PC-9 (cell line): ENCODE measurements around the gene ZDHHC11. TPM values are rescaled to one million over a fixed set of nuclear protein-coding genes. Genes with fewer than 3 reads are reported as not detected.
"Not testable (repeated sequence)": the region's sequence is repeated elsewhere in the genome, so short reads cannot be mapped to it uniquely, and the experiment has no call there.

Source experiments
- BruUV-seq: library from RNA; stranded (reverse); fragments of 400-500 nt; replicated peaks from 2 replicates; lab custom pipeline; 2021; lab: Mats Ljungman, UMichigan
- CTCF ChIA-PET: fragments of 300-600 bp; sonication (Branson Sonifier 250); formaldehyde crosslinking; loops from one replicate; lab custom pipeline; 2022; ENCODE audit warnings: antibody characterized with exemption; lab: Charles Lee
- POLR2A ChIA-PET: fragments of 300-600 bp; sonication (Branson Sonifier 250); formaldehyde crosslinking; loops from one replicate; lab custom pipeline; 2022; ENCODE audit warnings: antibody characterized with exemption; ENCODE audit not compliant: unreplicated experiment; lab: Charles Lee
- DNase-seq, 2 experiments: peaks; one replicate each; pipeline versions ENCODE4 v3.0.0 to v3.0.0-alpha.2; 2015 to 2022; ENCODE audit warnings: mixed read lengths in 1 of 2
- H2AFZ ChIP-seq: fragments of 200-600 bp; sonication (generic); 2 replicates; pipeline ENCODE4 v1.8.1; 2017; ENCODE audit warnings: antibody characterized with exemption
- H3F3A ChIP-seq: fragments of 200-600 bp; sonication (generic); 2 replicates; pipeline ENCODE4 v1.8.1; 2017; ENCODE audit warnings: antibody characterized with exemption, mild to moderate bottlenecking, low read depth; ENCODE audit not compliant: insufficient read depth
- H3K27ac ChIP-seq: fragments of 200-600 bp; sonication (generic); 2 replicates; pipeline ENCODE4 v1.6.1; 2016; ENCODE audit warnings: mixed run types
- H3K27me3 ChIP-seq: fragments of 200-600 bp; sonication (generic); 2 replicates; pipeline ENCODE4 v1.6.1; 2016; ENCODE audit warnings: low read depth, mixed run types; ENCODE audit not compliant: insufficient read depth
- H3K36me3 ChIP-seq: fragments of 200-600 bp; sonication (generic); 2 replicates; pipeline ENCODE4 v1.6.1; 2016; ENCODE audit warnings: low read depth, mixed run types
- H3K4me1 ChIP-seq: fragments of 200-600 bp; sonication (generic); replicated peaks from 2 replicates; pipeline ENCODE4 v1.6.1; 2016; ENCODE audit warnings: mixed run types; ENCODE audit not compliant: insufficient read depth
- H3K4me2 ChIP-seq: fragments of 200-600 bp; sonication (generic); 2 replicates; pipeline ENCODE4 v1.6.1; 2017; ENCODE audit warnings: mixed run types
- H3K4me3 ChIP-seq: fragments of 200-600 bp; sonication (generic); 2 replicates; pipeline ENCODE4 v1.6.1; 2016; ENCODE audit warnings: mixed run types
- H3K79me2 ChIP-seq: fragments of 200-600 bp; sonication (generic); 2 replicates; pipeline ENCODE4 v1.6.1; 2017; ENCODE audit warnings: low read depth, mixed run types
- H3K9me2 ChIP-seq: fragments of 200-600 bp; sonication (generic); 2 replicates; pipeline ENCODE4 v1.8.1; 2017; ENCODE audit warnings: mild to moderate bottlenecking; ENCODE audit not compliant: insufficient read depth
- H3K9me3 ChIP-seq: fragments of 200-600 bp; sonication (generic); 2 replicates; pipeline ENCODE4 v1.8.1; 2016; ENCODE audit warnings: low read depth; ENCODE audit not compliant: insufficient read depth
- H4K20me1 ChIP-seq: fragments of 200-600 bp; sonication (generic); 2 replicates; pipeline ENCODE4 v1.8.1; 2017; ENCODE audit not compliant: insufficient read depth
- CTCF ChIP-seq: fragments of 200-600 bp; sonication (generic); conservative IDR thresholded peaks from 2 replicates; pipeline ENCODE4 v1.6.1; 2017; ENCODE audit warnings: mixed run types, antibody characterized with exemption, mild to moderate bottlenecking, moderate library complexity
- EZH2 ChIP-seq: fragments of 200-600 bp; sonication (generic); IDR thresholded peaks from 2 replicates; pipeline ENCODE4 v1.8.0; 2017; ENCODE audit warnings: antibody characterized with exemption, low read depth
- intact Hi-C: fragments of 100-400 bp; cut with micrococcal nuclease; formaldehyde crosslinking; loops from one replicate; pipeline ENCODE4 v1.10.0; 2022; ENCODE audit not compliant: unreplicated experiment
- total RNA-seq: library from RNA; stranded (reverse); gene quantifications from 2 replicates; pipeline ENCODE4 v1.2.3, GENCODE V29; 2021

Gene ZDHHC11
- total RNA-seq, 1 experiment from 2014 or later: 13.1 TPM

DNA sequence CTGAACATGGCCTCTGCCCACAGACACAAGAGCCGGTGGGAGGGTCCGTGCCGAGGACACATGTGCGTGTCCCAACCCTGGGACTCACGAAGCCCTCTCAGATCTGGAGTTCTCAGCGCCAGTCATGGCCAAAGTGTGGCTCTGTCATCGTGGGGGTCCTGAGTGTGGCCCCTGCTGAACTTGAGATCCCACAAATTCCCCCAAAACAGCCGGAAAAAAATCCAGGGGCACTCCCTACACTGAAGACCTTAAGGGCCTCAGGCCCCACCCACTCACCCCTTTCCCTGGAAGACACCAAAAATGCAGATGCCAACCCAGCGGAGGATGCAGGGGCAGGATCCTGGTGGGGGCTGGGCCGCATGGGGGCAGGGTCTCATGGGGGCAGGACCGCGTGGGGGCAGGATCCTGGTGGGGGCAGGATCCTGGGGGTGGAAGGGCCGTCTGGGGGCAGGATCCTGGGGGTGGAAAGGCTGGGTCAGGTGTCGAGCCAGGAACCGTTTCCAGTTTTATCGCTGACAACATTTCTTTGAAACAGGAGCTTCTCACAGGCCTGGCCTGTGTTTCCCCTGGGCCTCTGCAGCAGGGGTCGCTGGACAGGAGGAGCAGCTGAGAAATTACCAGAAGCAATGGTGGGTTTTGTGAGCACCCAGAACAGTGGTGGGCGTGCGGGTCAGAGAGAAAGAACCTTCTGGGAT is 79.6 kb downstream of the ZDHHC11 start:
- BruUV-seq, CTCF ChIA-PET, H3F3A ChIP-seq, H4K20me1 ChIP-seq, H3K4me2 ChIP-seq, H3K9me3 ChIP-seq, POLR2A ChIA-PET, H3K27ac ChIP-seq, H3K36me3 ChIP-seq, H3K79me2 ChIP-seq, H3K9me2 ChIP-seq, H3K4me1 ChIP-seq, H2AFZ ChIP-seq, intact Hi-C loops, DNase-seq, H3K4me3 ChIP-seq: not testable (repeated sequence)
- H3K27me3 ChIP-seq: peaks cover 58% of the 10 kb centered on the region

DNA sequence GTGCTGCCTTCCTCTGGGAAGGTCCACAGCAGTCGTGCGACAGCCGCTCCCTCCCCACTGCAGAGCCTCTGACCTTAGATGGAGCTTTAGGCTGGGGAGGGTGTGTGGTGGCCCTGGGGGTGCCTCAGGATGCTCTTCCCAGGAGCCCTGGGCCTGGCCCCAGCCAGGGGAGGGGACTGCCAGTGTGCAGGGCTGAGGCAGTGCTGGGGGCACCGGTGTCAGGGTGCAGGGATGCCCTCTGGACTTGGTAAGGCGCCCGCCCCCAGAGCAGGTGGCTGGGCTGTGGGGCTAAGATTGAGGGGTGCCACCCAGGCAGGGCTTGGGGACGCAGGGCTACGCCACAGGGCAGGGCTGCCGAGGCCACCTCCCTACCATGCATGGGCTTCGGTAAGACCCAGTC is 80.2 kb downstream of the ZDHHC11 start:
- H4K20me1 ChIP-seq, CTCF ChIA-PET: not testable (repeated sequence)

DNA sequence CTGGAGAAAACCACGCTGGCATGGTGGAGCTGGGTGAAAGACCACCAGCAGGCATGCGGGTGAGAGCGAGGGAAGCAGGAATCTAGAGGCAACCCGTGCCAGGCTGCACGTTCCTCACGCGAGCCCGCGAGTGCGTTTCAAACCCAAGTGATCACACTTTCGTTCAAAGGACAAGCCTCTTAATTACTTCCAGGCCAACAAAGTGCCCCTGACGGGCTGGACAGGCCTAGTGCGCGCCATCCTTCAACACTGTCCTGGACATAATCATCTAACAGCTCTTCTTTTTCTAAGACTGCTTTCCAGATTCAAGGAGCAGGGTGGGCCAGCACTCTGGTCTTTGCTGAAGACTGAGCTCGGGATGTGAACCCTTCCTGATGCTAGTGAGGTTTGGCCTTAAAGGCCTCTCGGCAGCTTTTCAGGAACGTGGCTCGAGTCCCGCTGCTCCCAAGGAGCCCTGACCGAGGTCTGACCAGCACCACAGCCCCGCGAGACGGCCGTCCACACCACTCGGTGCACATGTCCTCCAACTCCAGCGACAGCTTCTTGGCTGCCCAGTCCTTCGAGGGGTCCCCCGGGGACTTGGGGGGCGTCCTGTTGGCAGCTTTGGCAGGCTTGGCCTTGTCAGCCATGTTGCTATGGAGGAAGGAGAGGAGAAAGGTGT is 81.2 kb downstream of the ZDHHC11 start:
- BruUV-seq, H3K9me3 ChIP-seq, H3K9me2 ChIP-seq, H3K4me2 ChIP-seq, H2AFZ ChIP-seq, H3K4me3 ChIP-seq, H3K79me2 ChIP-seq, H3K4me1 ChIP-seq, H3F3A ChIP-seq, H3K27ac ChIP-seq, H3K36me3 ChIP-seq, DNase-seq, intact Hi-C loops, H4K20me1 ChIP-seq, CTCF ChIA-PET: not testable (repeated sequence)
- peaks cover 55% of the 10 kb centered on the region for H3K27me3 ChIP-seq
- POLR2A ChIA-PET: interaction anchor here (0.5 kb wide), 1 partner anchor 20 kb away, joined by 5 read pairs; no protein-coding TSS in a partner anchor

More for the DNA sequence above, 80.2 kb downstream of the ZDHHC11 start:
- DNase-seq, H2AFZ ChIP-seq, BruUV-seq, H3F3A ChIP-seq, POLR2A ChIA-PET, intact Hi-C loops, H3K4me2 ChIP-seq, H3K4me1 ChIP-seq, H3K4me3 ChIP-seq, H3K27ac ChIP-seq, H3K9me2 ChIP-seq, H3K36me3 ChIP-seq, H3K79me2 ChIP-seq, H3K9me3 ChIP-seq: not testable (repeated sequence)
- peaks cover 58% of the 10 kb centered on the region for H3K27me3 ChIP-seq

DNA sequence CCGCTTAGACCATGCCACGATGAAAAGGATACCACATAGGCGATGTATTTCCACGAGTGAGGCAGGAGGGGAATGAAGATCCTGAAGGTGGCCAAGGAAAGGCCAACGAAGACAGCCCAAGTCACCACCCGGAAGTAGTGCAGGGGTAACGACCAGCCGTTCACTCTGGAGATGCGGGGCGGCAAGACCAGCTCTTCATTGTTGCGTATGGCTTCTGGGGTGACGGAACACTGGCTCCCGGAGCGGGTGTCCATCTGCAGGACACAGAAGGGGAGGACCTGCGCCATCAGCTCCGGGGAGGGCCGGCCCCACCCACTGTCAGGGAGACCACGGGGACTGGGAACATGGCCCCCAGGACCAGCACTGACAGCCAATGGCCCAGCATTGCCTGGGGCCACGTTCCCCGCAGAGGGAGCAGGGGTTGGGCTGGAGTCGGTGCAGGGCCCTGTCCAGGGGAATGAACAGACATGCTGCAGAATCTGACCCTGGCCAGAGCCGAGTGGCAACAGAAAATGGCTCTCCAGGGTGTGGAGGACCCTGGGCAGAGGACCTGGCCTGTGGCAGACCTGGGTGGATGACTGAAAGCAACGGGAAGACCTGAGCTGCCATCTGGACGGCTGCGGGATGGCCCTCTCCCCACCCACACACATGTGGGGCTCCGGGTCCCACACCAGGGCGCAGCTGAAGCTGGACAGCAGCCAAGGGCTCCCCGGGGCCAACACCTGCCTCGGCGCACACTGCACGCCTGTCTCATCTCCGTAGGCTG is 83.9 kb downstream of the ZDHHC11 start:
- Histone ChIP-seq H3F3A (no peaks in the 10 kb centered on the region), H3K79me2 (no peaks in the 10 kb centered on the region), H3K27me3 (peaks cover 68% of the 10 kb centered on the region), H3K36me3 (no peaks in the 10 kb centered on the region), H3K4me3 (no peak overlapping the region), H4K20me1 (no peaks in the 10 kb centered on the region; the same call in 1 of the 2 replicates), H3K4me1 (no peaks in the 10 kb centered on the region), H3K27ac (no peak overlapping the region), H3K9me2 (no peaks in the 10 kb centered on the region), H2AFZ (no peak overlapping the region), H3K9me3 (peaks cover 6% of the 10 kb centered on the region; the same call in 1 of the 2 replicates), H3K4me2 (no peak overlapping the region)
- ChIA-PET CTCF (no interaction called here), POLR2A (no interaction called here)
- intact Hi-C loops: no loop called here
- TF ChIP-seq CTCF: no peak
- TF ChIP-seq EZH2: no peak
- BruUV-seq: no TSS peak
- DNase-seq: no peak
